ENCODE results near the gene NFE2L3.
"Not testable (repeated sequence)": the region's sequence is repeated elsewhere in the genome, so short reads cannot be mapped to it uniquely, and the experiment has no call there.

Gene NFE2L3

GRCh38 chr7:26186364-26187311 is 34.6 kb downstream of the NFE2L3 start:
- no peak for DNase-seq (ENCODE audit: low read depth in 2 of 2)

GRCh38 chr7:26187380-26188205 is 35.6 kb downstream of the NFE2L3 start:
- no peak for DNase-seq (ENCODE audit: low read depth in 2 of 2)

GRCh38 chr7:26188206-26188956 is 36.4 kb downstream of the NFE2L3 start:
- DNase-seq (ENCODE audit: low read depth in 2 of 2), result no peak

GRCh38 chr7:26188957-26189541 is 37.1 kb downstream of the NFE2L3 start:
- no peak for DNase-seq (ENCODE audit: low read depth in 2 of 2)

GRCh38 chr7:26189697-26190096 is 37.7 kb downstream of the NFE2L3 start:
- DNase-seq (ENCODE audit: low read depth in 2 of 2), result no peak

- no peak for DNase-seq (ENCODE audit: low read depth in 2 of 2)
Observed at GRCh38 chr7:26190417-26190869, 38.4 kb downstream of the NFE2L3 start.

GRCh38 chr7:26191233-26191973 is 39.4 kb downstream of the NFE2L3 start:
- no peak for DNase-seq (ENCODE audit: low read depth in 2 of 2)

GRCh38 chr7:26191974-26192479 is 40.0 kb downstream of the NFE2L3 start:
- DNase-seq (ENCODE audit: low read depth in 2 of 2), result no peak

GRCh38 chr7:26192485-26193087 is 40.6 kb downstream of the NFE2L3 start:
- no peak for DNase-seq (ENCODE audit: low read depth in 2 of 2)

GRCh38 chr7:26193432-26194207 is 41.6 kb downstream of the NFE2L3 start:
- no peak for DNase-seq (ENCODE audit: low read depth in 2 of 2)

GRCh38 chr7:26194764-26195163 is 42.8 kb downstream of the NFE2L3 start:
- not testable (repeated sequence) for DNase-seq (ENCODE audit: low read depth in 2 of 2)

GRCh38 chr7:26195182-26195581 is 43.2 kb downstream of the NFE2L3 start:
- no peak for DNase-seq (ENCODE audit: low read depth in 2 of 2)

- DNase-seq (ENCODE audit: low read depth in 2 of 2), result no peak
Observed at GRCh38 chr7:26195867-26196657, 44.1 kb downstream of the NFE2L3 start.

GRCh38 chr7:26197153-26198115 is 45.4 kb downstream of the NFE2L3 start:
- no peak for DNase-seq (ENCODE audit: low read depth in 2 of 2)

- DNase-seq (ENCODE audit: low read depth in 2 of 2), result no peak
Observed at GRCh38 chr7:26198133-26198780, 46.3 kb downstream of the NFE2L3 start.

- no peak for DNase-seq (ENCODE audit: low read depth in 2 of 2)
Observed at GRCh38 chr7:26198781-26199169, 46.8 kb downstream of the NFE2L3 start.

All from stimulated activated CD8-positive, alpha-beta memory T cell treated with anti-CD3 and anti-CD28 coated beads, Interleukin-2, amount 100 ng/mL, for 48 hours (primary cell).